ENCODE results near the gene FAM234A.

DNA sequence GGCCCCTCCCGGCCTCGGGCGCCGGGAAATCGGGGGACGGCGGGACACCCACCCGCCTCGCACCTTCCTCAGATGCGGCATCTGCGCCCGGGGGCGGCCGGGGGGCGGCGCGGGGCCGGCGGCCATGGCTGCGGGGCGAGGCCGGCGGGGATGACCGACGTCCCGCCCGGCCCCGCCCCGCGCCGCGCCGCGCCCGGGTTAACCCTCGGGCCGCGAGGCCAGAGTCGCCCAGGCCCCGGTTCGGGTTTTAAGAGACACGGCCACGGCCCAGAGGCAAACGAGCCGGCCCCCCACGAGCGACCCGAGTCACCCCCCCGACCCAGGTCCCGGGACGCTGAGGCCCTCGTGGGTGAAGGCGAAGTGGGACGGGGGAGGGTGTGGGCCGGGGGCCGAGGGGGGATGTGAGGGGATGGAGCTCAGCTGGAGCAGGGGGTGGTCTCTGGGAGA lies 41.2 kb downstream of the FAM234A start, which contains the start of gene RGS11:
- TF ChIP-seq, protein P1, sequence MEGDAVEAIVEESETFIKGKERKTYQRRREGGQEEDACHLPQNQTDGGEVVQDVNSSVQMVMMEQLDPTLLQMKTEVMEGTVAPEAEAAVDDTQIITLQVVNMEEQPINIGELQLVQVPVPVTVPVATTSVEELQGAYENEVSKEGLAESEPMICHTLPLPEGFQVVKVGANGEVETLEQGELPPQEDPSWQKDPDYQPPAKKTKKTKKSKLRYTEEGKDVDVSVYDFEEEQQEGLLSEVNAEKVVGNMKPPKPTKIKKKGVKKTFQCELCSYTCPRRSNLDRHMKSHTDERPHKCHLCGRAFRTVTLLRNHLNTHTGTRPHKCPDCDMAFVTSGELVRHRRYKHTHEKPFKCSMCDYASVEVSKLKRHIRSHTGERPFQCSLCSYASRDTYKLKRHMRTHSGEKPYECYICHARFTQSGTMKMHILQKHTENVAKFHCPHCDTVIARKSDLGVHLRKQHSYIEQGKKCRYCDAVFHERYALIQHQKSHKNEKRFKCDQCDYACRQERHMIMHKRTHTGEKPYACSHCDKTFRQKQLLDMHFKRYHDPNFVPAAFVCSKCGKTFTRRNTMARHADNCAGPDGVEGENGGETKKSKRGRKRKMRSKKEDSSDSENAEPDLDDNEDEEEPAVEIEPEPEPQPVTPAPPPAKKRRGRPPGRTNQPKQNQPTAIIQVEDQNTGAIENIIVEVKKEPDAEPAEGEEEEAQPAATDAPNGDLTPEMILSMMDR (conservative IDR thresholded peaks at IDR 0.05 in 1 of 2, IDR thresholded peaks at IDR 0.05 in 1 of 2; ENCODE audit: extremely low read depth in 1 of 2, insufficient read depth in 1 of 2, low read depth in 1 of 2, low read length in 2 of 2), result no peak
- TF ChIP-seq EZH2 (IDR thresholded peaks at IDR 0.05; ENCODE audit: borderline replicate concordance, low read length), result no peak
